Measurements from ENCODE around the gene CELA2A.
"Not testable (repeated sequence)": the region's sequence is repeated elsewhere in the genome, so short reads cannot be mapped to it uniquely, and the experiment has no call there.

CELA2A gene

GRCh38 chr1:15425521-15425920, 31.0 kb upstream of the CELA2A start:
- no peak for DNase-seq

GRCh38 chr1:15425958-15426357, 30.6 kb upstream of the CELA2A start:
- DNase-seq: no peak

GRCh38 chr1:15426492-15427279, 29.8 kb upstream of the CELA2A start:
- DNase-seq: no peak

- no peak for DNase-seq
Measured at GRCh38 chr1:15427280-15427666, 29.3 kb upstream of the CELA2A start.

- DNase-seq: not testable (repeated sequence)
Measured at GRCh38 chr1:15428252-15428651, 28.3 kb upstream of the CELA2A start.

- DNase-seq: no peak
Measured at GRCh38 chr1:15428815-15429435, 27.6 kb upstream of the CELA2A start.

- no peak for DNase-seq
Measured at GRCh38 chr1:15429701-15430149, 26.8 kb upstream of the CELA2A start.

- DNase-seq: no peak
Measured at GRCh38 chr1:15430787-15431570, 25.6 kb upstream of the CELA2A start.

GRCh38 chr1:15431571-15431948, 25.0 kb upstream of the CELA2A start:
- no peak for DNase-seq

GRCh38 chr1:15432324-15432723, 24.2 kb upstream of the CELA2A start:
- no peak for DNase-seq

GRCh38 chr1:15433471-15433870, 23.1 kb upstream of the CELA2A start:
- no peak for DNase-seq

GRCh38 chr1:15434739-15435138, 21.8 kb upstream of the CELA2A start:
- DNase-seq: not testable (repeated sequence)

GRCh38 chr1:15435239-15436077, 21.1 kb upstream of the CELA2A start:
- DNase-seq: no peak

GRCh38 chr1:15436881-15437442, 19.6 kb upstream of the CELA2A start:
- no peak for DNase-seq

GRCh38 chr1:15439325-15439724, 17.2 kb upstream of the CELA2A start:
- DNase-seq: no peak

- no peak for DNase-seq
Measured at GRCh38 chr1:15440357-15440756, 16.2 kb upstream of the CELA2A start.

GRCh38 chr1:15441247-15441646, 15.3 kb upstream of the CELA2A start:
- DNase-seq: no peak

GRCh38 chr1:15442119-15442518, 14.4 kb upstream of the CELA2A start:
- DNase-seq: no peak

GRCh38 chr1:15442759-15443158, 13.8 kb upstream of the CELA2A start:
- no peak for DNase-seq

- DNase-seq: no peak
Measured at GRCh38 chr1:15443281-15443680, 13.3 kb upstream of the CELA2A start.

GRCh38 chr1:15444468-15445389, 11.8 kb upstream of the CELA2A start:
- DNase-seq: no peak

Data from COR-L47 (cell line).